HuH-7 (cell line): ENCODE data around the gene SLC39A13.

Source experiments
- DNase-seq: peaks from one replicate; pipeline ENCODE4 v3.0.0; 2011; ENCODE audit warnings: low spot score

Gene SLC39A13

GRCh38 chr11:47430524-47430923 is 22.1 kb downstream of the SLC39A13 start:
- no peak for DNase-seq

GRCh38 chr11:47431356-47432083 is 23.1 kb downstream of the SLC39A13 start:
- no peak for DNase-seq

- no peak for DNase-seq
Observed at GRCh38 chr11:47433157-47433556, 24.8 kb downstream of the SLC39A13 start.

GRCh38 chr11:47434011-47434786 is 25.8 kb downstream of the SLC39A13 start:
- no peak for DNase-seq

GRCh38 chr11:47435687-47436086 is 27.3 kb downstream of the SLC39A13 start:
- DNase-seq = no peak

GRCh38 chr11:47436726-47437125 is 28.3 kb downstream of the SLC39A13 start:
- DNase-seq = no peak

- DNase-seq = no peak
Observed at GRCh38 chr11:47437218-47437745, 28.9 kb downstream of the SLC39A13 start.

- DNase-seq = peak; percentile 36
Observed at GRCh38 chr11:47437746-47438418, 29.5 kb downstream of the SLC39A13 start.

- DNase-seq = no peak
Observed at GRCh38 chr11:47438721-47439120, 30.3 kb downstream of the SLC39A13 start.

GRCh38 chr11:47440054-47440476 is 31.7 kb downstream of the SLC39A13 start:
- peak; percentile 63 for DNase-seq

GRCh38 chr11:47441421-47441820 is 33.0 kb downstream of the SLC39A13 start:
- DNase-seq = no peak

GRCh38 chr11:47442514-47442913 is 34.1 kb downstream of the SLC39A13 start:
- DNase-seq = no peak

- peak; percentile 44 for DNase-seq
Observed at GRCh38 chr11:47443028-47443700, 34.8 kb downstream of the SLC39A13 start.

- DNase-seq = no peak
Observed at GRCh38 chr11:47443817-47444216, 35.4 kb downstream of the SLC39A13 start.

- DNase-seq = no peak
Observed at GRCh38 chr11:47445840-47446239, 37.5 kb downstream of the SLC39A13 start.

- no peak for DNase-seq
Observed at GRCh38 chr11:47446833-47447232, 38.4 kb downstream of the SLC39A13 start.

GRCh38 chr11:47447906-47448305 is 39.5 kb downstream of the SLC39A13 start:
- DNase-seq = no peak

GRCh38 chr11:47448566-47449427 is 40.4 kb downstream of the SLC39A13 start, which contains the start of gene RAPSN:
Gene RAPSN (minus strand): TSS chr11:47449136. CDS start chr11:47448964, 172 bp downstream.
- DNase-seq = no peak

- no peak for DNase-seq
Observed at GRCh38 chr11:47449541-47449940, 41.2 kb downstream of the SLC39A13 start.

GRCh38 chr11:47451436-47451835 is 43.0 kb downstream of the SLC39A13 start:
- no peak for DNase-seq

GRCh38 chr11:47451990-47452389 is 43.6 kb downstream of the SLC39A13 start:
- no peak for DNase-seq
